Ramos (cell line): ENCODE results near the gene LRRC10.

ENCODE experiments used
- in situ Hi-C: fragments of 300-500 bp; cut with MboI; formaldehyde crosslinking; loops from one replicate; pipeline ENCODE4 v1.14.3; 2022; ENCODE audit warnings: low sequenced_read_pairs; ENCODE audit not compliant: unreplicated experiment

Gene LRRC10

GRCh38 chr12:69610729-69611128, at the start of gene LRRC10:
Gene LRRC10 (minus strand): TSS chr12:69610907. CDS start chr12:69610838, 69 bp downstream.
- in situ Hi-C loops: no loop called here

- in situ Hi-C loops: no loop called here
Measured at GRCh38 chr12:69660164-69660863, 49.6 kb upstream of the LRRC10 start.

GRCh38 chr12:69658203-69658602, 47.5 kb upstream of the LRRC10 start:
- in situ Hi-C loops: no loop called here

- in situ Hi-C loops: no loop called here
Measured at GRCh38 chr12:69657376-69658137, 46.9 kb upstream of the LRRC10 start.

- in situ Hi-C loops: no loop called here
Measured at GRCh38 chr12:69655616-69656340, 45.1 kb upstream of the LRRC10 start.

GRCh38 chr12:69653703-69654102, 43.0 kb upstream of the LRRC10 start:
- in situ Hi-C loops: no loop called here

- in situ Hi-C loops: no loop called here
Measured at GRCh38 chr12:69651922-69652321, 41.2 kb upstream of the LRRC10 start.

GRCh38 chr12:69649529-69649928, 38.8 kb upstream of the LRRC10 start:
- in situ Hi-C loops: no loop called here

GRCh38 chr12:69648476-69648875, 37.8 kb upstream of the LRRC10 start:
- in situ Hi-C loops: no loop called here

GRCh38 chr12:69647178-69647577, 36.5 kb upstream of the LRRC10 start:
- in situ Hi-C loops: no loop called here

- in situ Hi-C loops: no loop called here
Measured at GRCh38 chr12:69645031-69645430, 34.3 kb upstream of the LRRC10 start.

- in situ Hi-C loops: no loop called here
Measured at GRCh38 chr12:69644511-69644910, 33.8 kb upstream of the LRRC10 start.

GRCh38 chr12:69642531-69642930, 31.8 kb upstream of the LRRC10 start:
- in situ Hi-C loops: no loop called here

- in situ Hi-C loops: no loop called here
Measured at GRCh38 chr12:69641546-69641945, 30.8 kb upstream of the LRRC10 start.

GRCh38 chr12:69639400-69640016, 28.8 kb upstream of the LRRC10 start:
- in situ Hi-C loops: no loop called here

GRCh38 chr12:69633061-69633460, 22.4 kb upstream of the LRRC10 start:
- in situ Hi-C loops: no loop called here

- in situ Hi-C loops: no loop called here
Measured at GRCh38 chr12:69630191-69630590, 19.5 kb upstream of the LRRC10 start.

- in situ Hi-C loops: no loop called here
Measured at GRCh38 chr12:69627501-69627900, 16.8 kb upstream of the LRRC10 start.

- in situ Hi-C loops: no loop called here
Measured at GRCh38 chr12:69623970-69624369, 13.3 kb upstream of the LRRC10 start.

- in situ Hi-C loops: no loop called here
Measured at GRCh38 chr12:69621551-69621950, 10.8 kb upstream of the LRRC10 start.

- in situ Hi-C loops: no loop called here
Measured at GRCh38 chr12:69620921-69621320, 10.2 kb upstream of the LRRC10 start.
